ENCODE data around the gene EPN2. TPM values are rescaled to one million over a fixed set of nuclear protein-coding genes. Genes with fewer than 3 reads are reported as not detected.

Gene EPN2
- total RNA-seq, 1 experiment from 2014 or later: 57.8 TPM

- no peak overlapping the region for H2BK20ac ChIP-seq (ENCODE audit: low read depth, low read length, poor library complexity, severe bottlenecking)
- H3K14ac ChIP-seq (ENCODE audit: insufficient read depth, low read length): no peak overlapping the region
- H2BK5ac ChIP-seq (ENCODE audit: insufficient read length, low read length): no peak overlapping the region
- H3K27me3 ChIP-seq (ENCODE audit: insufficient read depth, low read length): no peaks in the 10 kb centered on the region
- no peak for DNase-seq
- no peak overlapping the region for H2BK15ac ChIP-seq (ENCODE audit: low read depth, low read length)
- peaks cover 5% of the 10 kb centered on the region; the same call in 1 of the 2 replicates for H3K27me3 Mint-ChIP-seq (ENCODE audit: low read depth)
- H4K5ac ChIP-seq (ENCODE audit: insufficient read length, low read depth, low read length): no peak overlapping the region
- H3K79me1 ChIP-seq (ENCODE audit: insufficient read depth, low read depth, low read length, poor library complexity, severe bottlenecking): no peaks in the 10 kb centered on the region
- H3K27ac Mint-ChIP-seq: peak overlapping the region in 1 of 3 experiments; percentile 89; a peak in 2 of 7 replicates
- no peaks in the 10 kb centered on the region for H3K4me1 ChIP-seq (ENCODE audit: insufficient read depth, low read length)
- H3K79me2 ChIP-seq (ENCODE audit: insufficient read depth, low read length): no peaks in the 10 kb centered on the region
- no peak overlapping the region for H3K23ac ChIP-seq (ENCODE audit: insufficient read length, low read depth, low read length)
- H3K9ac ChIP-seq (ENCODE audit: extremely low read depth, insufficient read length, low read length): no peak overlapping the region
- no peak overlapping the region for H3K4me2 ChIP-seq (ENCODE audit: insufficient read depth, insufficient read length, low read length)
- no peaks in the 10 kb centered on the region; a peak in 1 of 5 replicates for H3K9me3 Mint-ChIP-seq
- H3K27ac ChIP-seq (ENCODE audit: insufficient read length, low read depth, low read length): no peak overlapping the region
- H3K18ac ChIP-seq (ENCODE audit: insufficient read length, low read depth, low read length): no peak overlapping the region
- H3K23me2 ChIP-seq (ENCODE audit: insufficient read length, low read depth, low read length, poor library complexity, severe bottlenecking): no peaks in the 10 kb centered on the region
- no peak overlapping the region for H2BK120ac ChIP-seq (ENCODE audit: low read depth, low read length, poor library complexity, severe bottlenecking)
- H3K4me1 Mint-ChIP-seq: peaks cover 22 to 30% of the 10 kb centered on the region in 2 experiments
- H3K56ac ChIP-seq (ENCODE audit: insufficient read length, low read depth, low read length): no peak overlapping the region
- TF ChIP-seq CTCF (conservative IDR thresholded peaks at IDR 0.05): no peak
- H3K9me3 ChIP-seq (ENCODE audit: control insufficient read depth, low read depth, low read length): no peaks in the 10 kb centered on the region
- H2AK5ac ChIP-seq (ENCODE audit: insufficient read length, low read length): no peak overlapping the region
- H3T11ph ChIP-seq (ENCODE audit: low read length): no peak overlapping the region
- no peak overlapping the region for H2AFZ ChIP-seq (ENCODE audit: low read length)
- peak overlapping the region; percentile 84 to 88; a peak in 3 of 5 replicates for H3K4me3 Mint-ChIP-seq
- WGBS (ENCODE audit: extremely low coverage, insufficient read length, low lambda C conversion rate): no CpG with 5 or more reads among the region's 6 CpGs
- H2BK12ac ChIP-seq (ENCODE audit: insufficient read length, low read depth, low read length): no peak overlapping the region
- no peak overlapping the region for H4K8ac ChIP-seq (replicated peaks; ENCODE audit: insufficient read length, low read depth, low read length)
- H3K4ac ChIP-seq (ENCODE audit: low read depth, low read length): no peak overlapping the region
- no peak overlapping the region for H4K91ac ChIP-seq (ENCODE audit: insufficient read length, low read depth, low read length)
- H4K20me1 ChIP-seq (ENCODE audit: control insufficient read depth, insufficient read depth, insufficient read length): no peaks in the 10 kb centered on the region
- peaks cover 6 to 15% (median 14%) of the 10 kb centered on the region in 3 experiments; a peak in 6 of 7 replicates for H3K36me3 Mint-ChIP-seq (ENCODE audit: insufficient read depth in 1 of 3, low read depth in 3 of 3)
Measured at GRCh38 chr17:19363460-19364035, 126.4 kb downstream of the EPN2 start.

Data from H9 (cell line).